Thyroid gland (tissue), 4 donors: ENCODE results near the gene ATF3. TPM values are rescaled to one million over a fixed set of nuclear protein-coding genes. Genes with fewer than 3 reads are reported as not detected.
A peak's percentile ranks its signal among the peaks of the same experiment; 100 is the strongest.

ENCODE experiments used
- DNase-seq, 2 donors: peaks; one replicate each; pipeline ENCODE4 v3.0.0-alpha.2; 2019
- H3K27ac ChIP-seq, 3 donors: fragments of 200-600 bp; sonication (generic); 1 replicate in 2 of 3; 2 replicates in 1 of 3; pipeline ENCODE4 v1.5.1; 2016 to 2019; ENCODE audit warnings: mild to moderate bottlenecking in 1 of 3, moderate library complexity in 1 of 3
- H3K27me3 ChIP-seq: fragments of 200-600 bp; sonication (generic); one replicate; pipeline ENCODE4 v1.5.1; 2019
- H3K36me3 ChIP-seq, 2 donors: fragments of 200-600 bp; sonication (generic); one replicate each; pipeline ENCODE4 v1.5.1; 2016 to 2019
- H3K4me1 ChIP-seq, 2 donors: fragments of 200-600 bp; sonication (generic); one replicate each; pipeline ENCODE4 v1.5.1; 2017 to 2019
- H3K4me3 ChIP-seq, 3 donors: fragments of 200-600 bp; sonication (generic); replicated peaks in 1 of 3; 1 replicate in 2 of 3; 2 replicates in 1 of 3; pipeline ENCODE4 v1.5.1; 2016; ENCODE audit warnings: mild to moderate bottlenecking in 1 of 3
- H3K9me3 ChIP-seq: fragments of 200-600 bp; sonication (generic); one replicate; pipeline ENCODE4 v1.5.1; 2017
- CTCF ChIP-seq, 6 experiments: fragments of 200-600 bp in 3 of 6; fragments of 450-650 bp in 3 of 6; sonication (generic) in 3 of 6; IDR thresholded peaks; one replicate each; pipeline ENCODE4 v1.5.1; 2016 to 2019; ENCODE audit warnings: antibody characterized with exemption in 6 of 6, mild to moderate bottlenecking in 2 of 6, inconsistent platforms in 1 of 6, moderate library complexity in 1 of 6
- POLR2A ChIP-seq, 2 donors: fragments of 450-650 bp; IDR thresholded peaks; one replicate each; pipeline ENCODE4 v1.6.1; 2017; ENCODE audit warnings: antibody characterized with exemption in 2 of 2, mild to moderate bottlenecking in 2 of 2, moderate library complexity in 1 of 2
- WGBS, 2 donors: methylation state at CpG; one replicate each; pipeline ENCODE4 v1.1.5; 2017; 5-methylcytosine and 5-hydroxymethylcytosine counted together
- intact Hi-C: fragments of 100-400 bp; cut with DNase I; formaldehyde crosslinking; loops from one replicate; pipeline ENCODE4 v1.15.1; 2023
- total RNA-seq, 4 donors: library from RNA; depleted of rRNA; stranded (reverse); fragments of >200 nt; gene quantifications; one replicate each; pipeline ENCODE4 v1.2.3, GENCODE V29; 2016

Gene ATF3
- total RNA-seq, 4 donors from 2014 or later: 9.2 to 21.2 (median 14.7) TPM

GRCh38 chr1:212596798-212597197 lies 11.8 kb upstream of the ATF3 start:
- Histone ChIP-seq H3K4me1 (peaks cover 7 to 8% of the 10 kb centered on the region in 2 donors), H3K27me3 (no peaks in the 10 kb centered on the region), H3K27ac (peak overlapping the region in 2 of 3 donors; percentile 25 to 33), H3K36me3 (no peaks in the 10 kb centered on the region), H3K4me3 (no peak overlapping the region), H3K9me3 (no peaks in the 10 kb centered on the region)
- WGBS, 2 donors: 87 to 96% methylated on average over 3 of the region's 3 CpGs
- DNase-seq: no peak
- intact Hi-C loops: no loop called here
- no peak for TF ChIP-seq CTCF (IDR thresholded peaks at IDR 0.05)
- TF ChIP-seq POLR2A (IDR thresholded peaks at IDR 0.05): no peak

GRCh38 chr1:212597487-212597886 lies 11.1 kb upstream of the ATF3 start:
- WGBS, 2 donors: 91 to 94% methylated on average over 4 of the region's 4 CpGs
- Histone ChIP-seq H3K27me3 (no peaks in the 10 kb centered on the region), H3K4me3 (no peak overlapping the region), H3K27ac (no peak overlapping the region), H3K9me3 (no peaks in the 10 kb centered on the region), H3K4me1 (peaks cover 7 to 8% of the 10 kb centered on the region in 2 donors), H3K36me3 (no peaks in the 10 kb centered on the region)
- intact Hi-C loops: no loop called here
- TF ChIP-seq POLR2A (IDR thresholded peaks at IDR 0.05) (no peak), CTCF (IDR thresholded peaks at IDR 0.05) (no peak)
- no peak for DNase-seq

- no peak for TF ChIP-seq POLR2A (IDR thresholded peaks at IDR 0.05)
- TF ChIP-seq CTCF (IDR thresholded peaks at IDR 0.05): no peak
- Histone ChIP-seq H3K27me3 (no peaks in the 10 kb centered on the region), H3K4me3 (no peak overlapping the region), H3K4me1 (peaks cover 10% of the 10 kb centered on the region in 2 donors), H3K27ac (no peak overlapping the region), H3K9me3 (no peaks in the 10 kb centered on the region), H3K36me3 (no peaks in the 10 kb centered on the region)
- 67 to 69% methylated on average over 11 of the region's 11 CpGs for WGBS, 2 donors
- DNase-seq: no peak
- intact Hi-C loops: no loop called here
Measured at GRCh38 chr1:212600071-212600915, 8.3 kb upstream of the ATF3 start.

GRCh38 chr1:212600980-212601379 lies 7.6 kb upstream of the ATF3 start:
- H3K4me3 ChIP-seq: no peak overlapping the region
- no peak for DNase-seq
- intact Hi-C loops: no loop called here
- no peaks in the 10 kb centered on the region for H3K9me3 ChIP-seq
- no peaks in the 10 kb centered on the region for H3K27me3 ChIP-seq
- H3K27ac ChIP-seq: no peak overlapping the region
- WGBS, 2 donors: 65 to 71% methylated on average over 2 of the region's 2 CpGs
- H3K4me1 ChIP-seq: peaks cover 7 to 16% of the 10 kb centered on the region in 2 donors
- H3K36me3 ChIP-seq: no peaks in the 10 kb centered on the region
- TF ChIP-seq POLR2A (IDR thresholded peaks at IDR 0.05) (no peak), CTCF (IDR thresholded peaks at IDR 0.05) (no peak)

- Histone ChIP-seq H3K27me3 (no peaks in the 10 kb centered on the region), H3K36me3 (no peaks in the 10 kb centered on the region), H3K4me1 (peaks cover 4 to 16% of the 10 kb centered on the region in 2 donors), H3K9me3 (no peaks in the 10 kb centered on the region), H3K27ac (no peak overlapping the region), H3K4me3 (no peak overlapping the region)
- TF ChIP-seq POLR2A (IDR thresholded peaks at IDR 0.05): no peak
- no peak for TF ChIP-seq CTCF (IDR thresholded peaks at IDR 0.05)
- intact Hi-C loops: no loop called here
- 88 to 92% methylated on average over 2 of the region's 2 CpGs for WGBS, 2 donors
- DNase-seq: no peak
Measured at GRCh38 chr1:212601524-212601923, 7.0 kb upstream of the ATF3 start.
